GM23338 (cell line): ENCODE results near the gene NFIA. TPM values are rescaled to one million over a fixed set of nuclear protein-coding genes. Genes with fewer than 3 reads are reported as not detected.

ENCODE experiments used
- ATAC-seq: fragments of 200-7000 bp; cut with Tn5 transposase; 3 replicates; pipeline ENCODE4 v1.9.1; 2020
- DNase-seq: peaks from one replicate; pipeline ENCODE4 v3.0.0-alpha.2; 2015; ENCODE audit warnings: low spot score
- H2AFZ ChIP-seq: fragments of 200-600 bp; sonication (generic); 2 replicates; pipeline ENCODE4 v1.8.0; 2016; ENCODE audit warnings: antibody characterized with exemption, mild to moderate bottlenecking, moderate library complexity
- H3F3A ChIP-seq: fragments of 200-600 bp; sonication (generic); replicated peaks from 2 replicates; pipeline ENCODE4 v1.8.0; 2017; ENCODE audit warnings: antibody characterized with exemption, mixed run types, low read depth
- H3K27ac ChIP-seq: fragments of 200-600 bp; sonication (generic); 2 replicates; pipeline ENCODE4 v1.6.1; 2016; ENCODE audit warnings: low read depth
- H3K27me3 ChIP-seq: fragments of 200-600 bp; sonication (generic); 2 replicates; pipeline ENCODE4 v1.8.0; 2016; ENCODE audit warnings: mild to moderate bottlenecking, mixed run types, moderate library complexity; ENCODE audit not compliant: insufficient read depth
- H3K36me3 ChIP-seq: fragments of 200-600 bp; sonication (generic); 2 replicates; pipeline ENCODE4 v1.8.0; 2016; ENCODE audit warnings: mild to moderate bottlenecking; ENCODE audit not compliant: insufficient read depth
- H3K4me1 ChIP-seq: fragments of 200-600 bp; sonication (generic); 2 replicates; pipeline ENCODE4 v1.8.0; 2016; ENCODE audit warnings: mild to moderate bottlenecking, moderate library complexity; ENCODE audit not compliant: insufficient read depth
- H3K4me2 ChIP-seq: fragments of 200-600 bp; sonication (generic); 2 replicates; pipeline ENCODE4 v1.7.1; 2017; ENCODE audit warnings: mixed run types
- H3K4me3 ChIP-seq: fragments of 200-600 bp; sonication (generic); 2 replicates; pipeline ENCODE4 v1.6.1; 2016; ENCODE audit warnings: mixed run types
- H3K79me2 ChIP-seq: fragments of 200-600 bp; sonication (generic); replicated peaks from 2 replicates; pipeline ENCODE4 v1.8.0; 2017; ENCODE audit warnings: mild to moderate bottlenecking; ENCODE audit not compliant: insufficient read depth
- H3K9me2 ChIP-seq: fragments of 200-600 bp; sonication (generic); 2 replicates; pipeline ENCODE4 v1.8.0; 2017; ENCODE audit not compliant: insufficient read depth
- H4K20me1 ChIP-seq: fragments of 200-600 bp; sonication (generic); replicated peaks from 2 replicates; pipeline ENCODE4 v1.8.0; 2017; ENCODE audit warnings: mild to moderate bottlenecking; ENCODE audit not compliant: insufficient read depth
- H3K27ac Mint-ChIP-seq: 2 replicates; pipeline ENCODE4 v1.8.0; 2020; ENCODE audit warnings: inconsistent platforms, mild to moderate bottlenecking, moderate library complexity, mixed read lengths
- H3K27me3 Mint-ChIP-seq: 3 replicates; pipeline ENCODE4 v1.8.0; 2022; ENCODE audit warnings: low read depth, mild to moderate bottlenecking, moderate library complexity, mixed read lengths, inconsistent platforms; ENCODE audit not compliant: insufficient read depth, poor library complexity
- H3K36me3 Mint-ChIP-seq: 3 replicates; pipeline ENCODE4 v1.8.0; 2021; ENCODE audit warnings: low read depth, mild to moderate bottlenecking, inconsistent platforms, moderate library complexity, mixed read lengths
- H3K4me1 Mint-ChIP-seq: 3 replicates; pipeline ENCODE4 v1.8.0; 2020; ENCODE audit warnings: mild to moderate bottlenecking, inconsistent platforms, mixed read lengths
- H3K4me3 Mint-ChIP-seq: 3 replicates; pipeline ENCODE4 v1.8.0; 2021; ENCODE audit warnings: moderate library complexity, mild to moderate bottlenecking, inconsistent platforms, mixed read lengths
- H3K9me3 Mint-ChIP-seq: 3 replicates; pipeline ENCODE4 v1.8.0; 2020; ENCODE audit warnings: moderate library complexity, mild to moderate bottlenecking, inconsistent platforms, mixed read lengths
- CREB1 ChIP-seq: fragments of 250-450 bp; sonication (Bioruptor Pico); IDR thresholded peaks from 2 replicates; pipeline ENCODE4 v1.5.0; 2020; ENCODE audit warnings: low read depth, mild to moderate bottlenecking, moderate library complexity
- EZH2 ChIP-seq: fragments of 200-600 bp; sonication (generic); IDR thresholded peaks from one replicate; pipeline ENCODE4 v1.8.0; 2017; ENCODE audit warnings: antibody characterized with exemption, mild to moderate bottlenecking, low read depth; ENCODE audit not compliant: unreplicated experiment
- JUNB ChIP-seq: IDR thresholded peaks from one replicate; pipeline ENCODE4 v1.6.1; 2016; ENCODE audit warnings: antibody characterized with exemption; ENCODE audit not compliant: unreplicated experiment
- NANOG ChIP-seq: IDR thresholded peaks from 2 replicates; pipeline ENCODE4 v1.6.1; 2016; ENCODE audit warnings: antibody characterized with exemption, borderline replicate concordance
- POLR2AphosphoS5 ChIP-seq: IDR thresholded peaks from 2 replicates; pipeline ENCODE4 v1.6.1; 2016; ENCODE audit warnings: antibody characterized with exemption, low read depth
- ZNF331 ChIP-seq: fragments of 250-450 bp; sonication (Bioruptor Pico); IDR thresholded peaks from 2 replicates; pipeline ENCODE4 v1.5.0; 2020; ENCODE audit warnings: low read depth, mild to moderate bottlenecking, moderate library complexity
- polyA plus RNA-seq: library from polyadenylated mRNA; unstranded; fragments of >200 nt; fragmentation: Nextera tagmentation; extraction: Ambion mirVana; gene quantifications from 2 replicates; pipeline ENCODE4 v1.2.1, GENCODE V29; 2016
- total RNA-seq: library from RNA; depleted of rRNA; stranded (reverse); fragments of >200 nt; shearing (Covaris generic); gene quantifications from 2 replicates; pipeline ENCODE4 v1.2.3, GENCODE V29; 2014
- TF ChIP-seq, protein P1 (sequence below), 2 experiments: fragments of 200-600 bp in 1 of 2; sonication (generic) in 1 of 2; conservative IDR thresholded peaks; 2 replicates each; pipeline versions ENCODE4 v1.5.1 to v1.6.1; 2016 to 2017; ENCODE audit warnings: antibody characterized with exemption in 2 of 2, low read depth in 2 of 2, mild to moderate bottlenecking in 2 of 2, moderate library complexity in 1 of 2
- TF ChIP-seq, protein P2 (sequence below): fragments of 250-450 bp; sonication (Bioruptor Pico); IDR thresholded peaks from 2 replicates; pipeline ENCODE4 v1.5.0; 2020; ENCODE audit warnings: mild to moderate bottlenecking, moderate library complexity

NFIA gene
- total and polyA plus RNA-seq, 2 experiments from 2014 or later = 0.97 to 2.3 TPM

DNA sequence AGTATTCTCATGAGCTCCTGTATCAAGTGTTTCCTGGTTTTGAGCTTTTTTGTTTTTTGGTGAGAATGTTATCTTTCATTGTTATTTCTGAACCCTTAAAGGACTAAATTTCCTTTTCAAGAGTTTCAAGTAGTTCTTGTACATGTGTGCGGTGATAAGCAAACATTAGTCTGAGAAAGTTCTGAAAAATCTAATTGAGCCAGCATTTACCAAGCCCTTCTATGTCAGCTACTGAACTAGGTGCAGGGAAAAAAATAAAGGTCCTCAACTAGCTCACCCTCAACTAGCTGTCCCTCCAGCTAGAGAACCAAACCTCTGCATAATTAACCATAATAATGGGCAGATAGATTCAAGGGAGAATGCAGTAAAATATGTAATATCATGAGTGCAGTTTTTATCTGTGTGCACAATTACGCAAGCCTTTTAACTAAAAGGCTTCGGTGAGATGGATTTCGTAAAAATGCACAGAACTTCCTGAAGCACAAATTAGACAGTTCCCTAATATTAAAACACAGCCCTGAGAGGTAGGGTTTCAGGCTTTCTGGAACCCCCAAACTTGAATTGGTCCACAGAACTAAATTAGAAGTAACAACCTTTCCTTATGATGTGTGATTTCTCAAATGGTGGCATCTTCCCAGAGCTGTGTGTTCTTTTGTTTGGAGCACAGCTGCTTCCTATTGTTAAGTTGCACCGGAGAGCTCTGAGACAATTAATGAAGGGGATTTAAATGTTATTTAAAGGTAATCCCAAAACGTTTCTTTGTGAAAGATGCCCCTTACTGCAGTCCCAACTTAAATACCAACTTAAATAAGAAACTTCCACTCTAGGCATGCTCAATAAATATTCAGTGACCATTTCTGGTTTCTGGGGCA lies 165.8 kb downstream of the NFIA start:
- H3K9me3 Mint-ChIP-seq = 0 out of 3 replicates have a peak, but pooled peaks cover 3% of the 10 kb centered on the region
- Histone ChIP-seq H3K4me1 (peaks cover 31% of the 10 kb centered on the region), H3K27ac (no peak overlapping the region), H3K4me3 (no peak overlapping the region), H2AFZ (no peak overlapping the region), H3K79me2 (no peaks in the 10 kb centered on the region), H3K9me2 (no peaks in the 10 kb centered on the region; the same call in 1 of the 2 replicates), H3K4me2 (peak overlapping the region; percentile 14), H3K27me3 (no peaks in the 10 kb centered on the region), H3F3A (no peaks in the 10 kb centered on the region), H4K20me1 (no peaks in the 10 kb centered on the region), H3K36me3 (no peaks in the 10 kb centered on the region)
- H3K27me3 Mint-ChIP-seq = no peaks in the 10 kb centered on the region
- H3K27ac Mint-ChIP-seq = peak overlapping the region; percentile 62
- no peak overlapping the region for H3K4me3 Mint-ChIP-seq
- peaks cover 45% of the 10 kb centered on the region for H3K4me1 Mint-ChIP-seq
- TF ChIP-seq EZH2 (no peak), NANOG (peak; percentile 21; the same call in 1 of the 2 replicates)
- ATAC-seq = peak; percentile 87
- peak; percentile 52 for DNase-seq
- peaks cover 6% of the 10 kb centered on the region; the same call in 1 of the 3 replicates for H3K36me3 Mint-ChIP-seq

DNA sequence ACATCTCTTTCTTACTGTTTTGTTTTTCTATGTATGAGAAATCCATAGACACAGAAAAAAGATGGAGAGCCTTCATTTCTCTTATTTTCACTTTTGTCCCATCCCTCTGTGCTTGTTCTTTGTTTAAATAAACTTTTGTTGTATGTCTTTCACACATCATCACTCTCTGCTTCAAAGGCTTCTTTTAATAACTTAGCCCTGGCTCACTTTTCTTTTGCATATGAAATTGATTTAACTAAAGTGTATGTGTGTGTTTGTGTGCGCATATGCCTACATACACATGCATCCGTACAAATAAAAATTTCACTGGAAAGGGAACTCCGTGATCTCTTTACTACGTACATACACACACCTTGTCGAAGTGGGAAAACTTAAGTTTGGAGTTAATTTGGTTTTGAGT lies 168.6 kb downstream of the NFIA start:
- Histone ChIP-seq H3K4me3 (no peak overlapping the region), H3K9me2 (no peaks in the 10 kb centered on the region; the same call in 1 of the 2 replicates), H3K4me1 (peaks cover 31% of the 10 kb centered on the region), H3K27ac (no peak overlapping the region), H3K27me3 (no peaks in the 10 kb centered on the region), H3F3A (no peaks in the 10 kb centered on the region), H3K36me3 (no peaks in the 10 kb centered on the region), H3K79me2 (no peaks in the 10 kb centered on the region), H3K4me2 (no peak overlapping the region), H4K20me1 (no peaks in the 10 kb centered on the region), H2AFZ (no peak overlapping the region)
- H3K36me3 Mint-ChIP-seq = 0 out of 3 replicates have a peak, but pooled peaks cover 4% of the 10 kb centered on the region
- H3K27me3 Mint-ChIP-seq = peaks cover 2% of the 10 kb centered on the region
- H3K4me1 Mint-ChIP-seq = peaks cover 50% of the 10 kb centered on the region
- DNase-seq = no peak
- 0 out of 3 replicates have a peak, but pooled peaks cover 3% of the 10 kb centered on the region for H3K9me3 Mint-ChIP-seq
- H3K27ac Mint-ChIP-seq = peak overlapping the region; percentile 39
- peak overlapping the region; percentile 2; the same call in 1 of the 3 replicates for H3K4me3 Mint-ChIP-seq
- ATAC-seq = no peak
- TF ChIP-seq EZH2 = no peak
- no peak for TF ChIP-seq CREB1
- no peak for TF ChIP-seq POLR2AphosphoS5
- TF ChIP-seq ZNF331 (CRISPR knock-in tag) = no peak
- TF ChIP-seq, protein P1, sequence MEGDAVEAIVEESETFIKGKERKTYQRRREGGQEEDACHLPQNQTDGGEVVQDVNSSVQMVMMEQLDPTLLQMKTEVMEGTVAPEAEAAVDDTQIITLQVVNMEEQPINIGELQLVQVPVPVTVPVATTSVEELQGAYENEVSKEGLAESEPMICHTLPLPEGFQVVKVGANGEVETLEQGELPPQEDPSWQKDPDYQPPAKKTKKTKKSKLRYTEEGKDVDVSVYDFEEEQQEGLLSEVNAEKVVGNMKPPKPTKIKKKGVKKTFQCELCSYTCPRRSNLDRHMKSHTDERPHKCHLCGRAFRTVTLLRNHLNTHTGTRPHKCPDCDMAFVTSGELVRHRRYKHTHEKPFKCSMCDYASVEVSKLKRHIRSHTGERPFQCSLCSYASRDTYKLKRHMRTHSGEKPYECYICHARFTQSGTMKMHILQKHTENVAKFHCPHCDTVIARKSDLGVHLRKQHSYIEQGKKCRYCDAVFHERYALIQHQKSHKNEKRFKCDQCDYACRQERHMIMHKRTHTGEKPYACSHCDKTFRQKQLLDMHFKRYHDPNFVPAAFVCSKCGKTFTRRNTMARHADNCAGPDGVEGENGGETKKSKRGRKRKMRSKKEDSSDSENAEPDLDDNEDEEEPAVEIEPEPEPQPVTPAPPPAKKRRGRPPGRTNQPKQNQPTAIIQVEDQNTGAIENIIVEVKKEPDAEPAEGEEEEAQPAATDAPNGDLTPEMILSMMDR (conservative IDR thresholded peaks at IDR 0.05; ENCODE audit: low read depth in 2 of 2) = no peak
- TF ChIP-seq JUNB = no peak
- TF ChIP-seq NANOG = no peak
- TF ChIP-seq, protein P2, sequence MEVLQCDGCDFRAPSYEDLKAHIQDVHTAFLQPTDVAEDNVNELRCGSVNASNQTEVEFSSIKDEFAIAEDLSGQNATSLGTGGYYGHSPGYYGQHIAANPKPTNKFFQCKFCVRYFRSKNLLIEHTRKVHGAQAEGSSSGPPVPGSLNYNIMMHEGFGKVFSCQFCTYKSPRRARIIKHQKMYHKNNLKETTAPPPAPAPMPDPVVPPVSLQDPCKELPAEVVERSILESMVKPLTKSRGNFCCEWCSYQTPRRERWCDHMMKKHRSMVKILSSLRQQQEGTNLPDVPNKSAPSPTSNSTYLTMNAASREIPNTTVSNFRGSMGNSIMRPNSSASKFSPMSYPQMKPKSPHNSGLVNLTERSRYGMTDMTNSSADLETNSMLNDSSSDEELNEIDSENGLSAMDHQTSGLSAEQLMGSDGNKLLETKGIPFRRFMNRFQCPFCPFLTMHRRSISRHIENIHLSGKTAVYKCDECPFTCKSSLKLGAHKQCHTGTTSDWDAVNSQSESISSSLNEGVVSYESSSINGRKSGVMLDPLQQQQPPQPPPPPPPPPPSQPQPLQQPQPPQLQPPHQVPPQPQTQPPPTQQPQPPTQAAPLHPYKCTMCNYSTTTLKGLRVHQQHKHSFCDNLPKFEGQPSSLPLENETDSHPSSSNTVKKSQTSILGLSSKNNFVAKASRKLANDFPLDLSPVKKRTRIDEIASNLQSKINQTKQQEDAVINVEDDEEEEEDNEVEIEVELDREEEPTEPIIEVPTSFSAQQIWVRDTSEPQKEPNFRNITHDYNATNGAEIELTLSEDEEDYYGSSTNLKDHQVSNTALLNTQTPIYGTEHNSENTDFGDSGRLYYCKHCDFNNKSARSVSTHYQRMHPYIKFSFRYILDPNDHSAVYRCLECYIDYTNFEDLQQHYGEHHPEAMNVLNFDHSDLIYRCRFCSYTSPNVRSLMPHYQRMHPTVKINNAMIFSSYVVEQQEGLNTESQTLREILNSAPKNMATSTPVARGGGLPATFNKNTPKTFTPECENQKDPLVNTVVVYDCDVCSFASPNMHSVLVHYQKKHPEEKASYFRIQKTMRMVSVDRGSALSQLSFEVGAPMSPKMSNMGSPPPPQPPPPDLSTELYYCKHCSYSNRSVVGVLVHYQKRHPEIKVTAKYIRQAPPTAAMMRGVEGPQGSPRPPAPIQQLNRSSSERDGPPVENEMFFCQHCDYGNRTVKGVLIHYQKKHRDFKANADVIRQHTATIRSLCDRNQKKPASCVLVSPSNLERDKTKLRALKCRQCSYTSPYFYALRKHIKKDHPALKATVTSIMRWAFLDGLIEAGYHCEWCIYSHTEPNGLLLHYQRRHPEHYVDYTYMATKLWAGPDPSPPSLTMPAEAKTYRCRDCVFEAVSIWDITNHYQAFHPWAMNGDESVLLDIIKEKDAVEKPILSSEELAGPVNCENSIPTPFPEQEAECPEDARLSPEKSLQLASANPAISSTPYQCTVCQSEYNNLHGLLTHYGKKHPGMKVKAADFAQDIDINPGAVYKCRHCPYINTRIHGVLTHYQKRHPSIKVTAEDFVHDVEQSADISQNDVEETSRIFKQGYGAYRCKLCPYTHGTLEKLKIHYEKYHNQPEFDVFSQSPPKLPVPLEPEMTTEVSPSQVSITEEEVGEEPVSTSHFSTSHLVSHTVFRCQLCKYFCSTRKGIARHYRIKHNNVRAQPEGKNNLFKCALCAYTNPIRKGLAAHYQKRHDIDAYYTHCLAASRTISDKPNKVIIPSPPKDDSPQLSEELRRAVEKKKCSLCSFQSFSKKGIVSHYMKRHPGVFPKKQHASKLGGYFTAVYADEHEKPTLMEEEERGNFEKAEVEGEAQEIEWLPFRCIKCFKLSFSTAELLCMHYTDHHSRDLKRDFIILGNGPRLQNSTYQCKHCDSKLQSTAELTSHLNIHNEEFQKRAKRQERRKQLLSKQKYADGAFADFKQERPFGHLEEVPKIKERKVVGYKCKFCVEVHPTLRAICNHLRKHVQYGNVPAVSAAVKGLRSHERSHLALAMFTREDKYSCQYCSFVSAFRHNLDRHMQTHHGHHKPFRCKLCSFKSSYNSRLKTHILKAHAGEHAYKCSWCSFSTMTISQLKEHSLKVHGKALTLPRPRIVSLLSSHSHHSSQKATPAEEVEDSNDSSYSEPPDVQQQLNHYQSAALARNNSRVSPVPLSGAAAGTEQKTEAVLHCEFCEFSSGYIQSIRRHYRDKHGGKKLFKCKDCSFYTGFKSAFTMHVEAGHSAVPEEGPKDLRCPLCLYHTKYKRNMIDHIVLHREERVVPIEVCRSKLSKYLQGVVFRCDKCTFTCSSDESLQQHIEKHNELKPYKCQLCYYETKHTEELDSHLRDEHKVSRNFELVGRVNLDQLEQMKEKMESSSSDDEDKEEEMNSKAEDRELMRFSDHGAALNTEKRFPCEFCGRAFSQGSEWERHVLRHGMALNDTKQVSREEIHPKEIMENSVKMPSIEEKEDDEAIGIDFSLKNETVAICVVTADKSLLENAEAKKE (CRISPR knock-in tag) = no peak
